OCI-LY1 (cell line): ENCODE results near the gene HES2.

Experiments used
- H2AFZ ChIP-seq: fragments of 200-600 bp; sonication (generic), shearing (Covaris generic); 2 replicates; pipeline ENCODE4 v1.6.0; 2014; ENCODE audit warnings: antibody characterized with exemption, mild to moderate bottlenecking, low read length
- H3F3A ChIP-seq: fragments of 200-600 bp; sonication (generic), shearing (Covaris generic); 2 replicates; pipeline ENCODE4 v1.6.0; 2014; ENCODE audit warnings: mild to moderate bottlenecking, antibody characterized with exemption, low read length, moderate library complexity; ENCODE audit not compliant: insufficient read depth
- H3K27ac ChIP-seq: fragments of 200-600 bp; sonication (generic); 2 replicates; pipeline ENCODE4 v1.5.1; 2014; ENCODE audit warnings: low read length, mixed run types, mild to moderate bottlenecking, low read depth; ENCODE audit not compliant: poor library complexity, severe bottlenecking
- H3K27me3 ChIP-seq: fragments of 200-600 bp; sonication (generic); 2 replicates; pipeline ENCODE4 v1.6.0; 2014; ENCODE audit warnings: antibody characterized with exemption, mild to moderate bottlenecking, low read length, moderate library complexity; ENCODE audit not compliant: insufficient read depth
- H3K36me3 ChIP-seq: fragments of 200-600 bp; sonication (generic); 2 replicates; pipeline ENCODE4 v1.6.1; 2014; ENCODE audit warnings: mild to moderate bottlenecking, antibody characterized with exemption, low read length, moderate library complexity, mixed read lengths; ENCODE audit not compliant: insufficient read depth
- H3K4me1 ChIP-seq: fragments of 200-600 bp; sonication (generic); 2 replicates; pipeline ENCODE4 v1.5.1; 2014; ENCODE audit warnings: mild to moderate bottlenecking, low read length, moderate library complexity; ENCODE audit not compliant: insufficient read depth, severe bottlenecking
- H3K4me2 ChIP-seq: fragments of 200-600 bp; sonication (generic), shearing (Covaris generic); 2 replicates; pipeline ENCODE4 v1.6.1; 2014; ENCODE audit warnings: low read length
- H3K4me3 ChIP-seq: fragments of 200-600 bp; sonication (generic); 2 replicates; pipeline ENCODE4 v1.5.1; 2014; ENCODE audit warnings: low read length, low read depth, mild to moderate bottlenecking, mixed read lengths; ENCODE audit not compliant: poor library complexity, severe bottlenecking
- H3K79me2 ChIP-seq: fragments of 200-600 bp; shearing (Covaris generic); 2 replicates; pipeline ENCODE4 v1.6.1; 2016; ENCODE audit warnings: mixed run types, low read length, mixed read lengths; ENCODE audit not compliant: insufficient read depth
- H3K9ac ChIP-seq: fragments of 200-600 bp; sonication (generic), shearing (Covaris generic); 2 replicates; pipeline ENCODE4 v1.6.1; 2014; ENCODE audit warnings: mild to moderate bottlenecking, low read length, mixed read lengths
- H3K9me2 ChIP-seq: fragments of 200-600 bp; sonication (generic), shearing (Covaris generic); 2 replicates; pipeline ENCODE4 v1.6.1; 2014; ENCODE audit warnings: low read depth, mild to moderate bottlenecking, low read length, mixed read lengths
- H3K9me3 ChIP-seq: fragments of 200-600 bp; shearing (Covaris generic); 2 replicates; pipeline ENCODE4 v1.6.1; 2014; ENCODE audit warnings: low read length, mixed read lengths
- H4K20me1 ChIP-seq: fragments of 200-600 bp; sonication (generic), shearing (Covaris generic); 2 replicates; pipeline ENCODE4 v1.6.0; 2016; ENCODE audit warnings: mild to moderate bottlenecking, low read length; ENCODE audit not compliant: insufficient read depth
- CTCF ChIP-seq: fragments of 200-600 bp; sonication (generic), shearing (Covaris generic); IDR thresholded peaks from 2 replicates; pipeline ENCODE4 v1.5.1; 2017; ENCODE audit warnings: mild to moderate bottlenecking, antibody characterized with exemption, low read length, moderate library complexity, mixed read lengths
- EZH2 ChIP-seq: fragments of 200-600 bp; sonication (generic), shearing (Covaris generic); IDR thresholded peaks from 2 replicates; pipeline ENCODE4 v1.8.0; 2017; ENCODE audit warnings: borderline replicate concordance, mixed run types, mild to moderate bottlenecking, antibody characterized with exemption, low read length, moderate library complexity, mixed read lengths

Gene HES2

DNA sequence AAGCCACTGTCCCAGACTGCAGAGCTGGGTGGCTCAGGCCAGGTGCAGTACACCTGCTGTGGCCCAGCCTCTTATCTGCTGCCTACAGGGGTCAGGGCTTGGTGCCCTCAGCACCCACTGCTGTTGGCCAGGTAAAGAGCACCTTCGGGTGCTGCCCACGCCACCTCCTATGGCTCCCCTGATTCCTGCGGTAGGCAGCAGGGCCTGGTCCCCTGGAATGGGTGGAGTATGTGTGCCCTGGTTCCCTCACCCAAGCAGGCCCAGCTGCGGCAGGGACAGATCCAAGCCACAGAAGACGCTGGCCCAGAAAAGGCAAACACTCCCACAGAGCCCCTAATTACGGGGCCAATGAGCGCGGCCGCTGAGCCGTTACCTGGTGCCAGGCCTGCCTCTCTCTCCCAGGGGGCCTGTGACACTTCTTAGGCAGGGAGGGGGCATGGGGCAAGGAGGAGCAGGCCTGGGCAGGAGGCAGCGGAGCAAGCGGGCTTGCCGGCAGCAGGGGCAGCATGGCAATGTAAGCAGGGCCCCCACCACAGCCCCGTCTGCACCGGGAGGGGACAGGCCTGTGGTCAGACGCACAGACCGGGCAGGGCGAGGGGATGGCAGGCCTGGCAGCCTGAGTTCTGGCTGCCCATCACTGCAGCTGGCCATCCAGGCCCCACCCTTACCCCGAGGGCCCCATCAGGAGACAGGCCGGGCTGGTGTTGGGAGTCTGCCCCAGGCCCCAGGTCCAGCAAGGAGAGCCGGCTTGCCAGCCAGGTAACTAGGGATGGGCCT, 23.8 kb upstream of the HES2 start:
- Histone ChIP-seq H3K27me3 (no peaks in the 10 kb centered on the region; the same call in none of the 2 replicates), H2AFZ (no peak overlapping the region), H3K79me2 (no peaks in the 10 kb centered on the region), H3K36me3 (no peaks in the 10 kb centered on the region), H3K27ac (no peak overlapping the region), H3K4me2 (no peak overlapping the region), H3K9me3 (no peaks in the 10 kb centered on the region), H3K9ac (no peak overlapping the region), H3K4me3 (no peak overlapping the region), H3F3A (no peaks in the 10 kb centered on the region), H4K20me1 (no peaks in the 10 kb centered on the region), H3K9me2 (no peaks in the 10 kb centered on the region), H3K4me1 (peaks cover 16% of the 10 kb centered on the region)
- no peak for TF ChIP-seq CTCF
- no peak for TF ChIP-seq EZH2

- Histone ChIP-seq H4K20me1 (no peaks in the 10 kb centered on the region), H3K9ac (no peak overlapping the region), H3K9me2 (no peaks in the 10 kb centered on the region), H3K9me3 (no peaks in the 10 kb centered on the region), H3K79me2 (no peaks in the 10 kb centered on the region), H3F3A (no peaks in the 10 kb centered on the region), H3K4me1 (no peaks in the 10 kb centered on the region), H3K4me3 (no peak overlapping the region), H3K27me3 (no peaks in the 10 kb centered on the region; the same call in 1 of the 2 replicates), H3K4me2 (no peak overlapping the region), H3K27ac (no peak overlapping the region), H2AFZ (no peak overlapping the region), H3K36me3 (no peaks in the 10 kb centered on the region)
- TF ChIP-seq CTCF (no peak), EZH2 (no peak)
These were observed 21.9 kb upstream of the HES2 start for GRCh38 chr1:6441586-6441985.

DNA sequence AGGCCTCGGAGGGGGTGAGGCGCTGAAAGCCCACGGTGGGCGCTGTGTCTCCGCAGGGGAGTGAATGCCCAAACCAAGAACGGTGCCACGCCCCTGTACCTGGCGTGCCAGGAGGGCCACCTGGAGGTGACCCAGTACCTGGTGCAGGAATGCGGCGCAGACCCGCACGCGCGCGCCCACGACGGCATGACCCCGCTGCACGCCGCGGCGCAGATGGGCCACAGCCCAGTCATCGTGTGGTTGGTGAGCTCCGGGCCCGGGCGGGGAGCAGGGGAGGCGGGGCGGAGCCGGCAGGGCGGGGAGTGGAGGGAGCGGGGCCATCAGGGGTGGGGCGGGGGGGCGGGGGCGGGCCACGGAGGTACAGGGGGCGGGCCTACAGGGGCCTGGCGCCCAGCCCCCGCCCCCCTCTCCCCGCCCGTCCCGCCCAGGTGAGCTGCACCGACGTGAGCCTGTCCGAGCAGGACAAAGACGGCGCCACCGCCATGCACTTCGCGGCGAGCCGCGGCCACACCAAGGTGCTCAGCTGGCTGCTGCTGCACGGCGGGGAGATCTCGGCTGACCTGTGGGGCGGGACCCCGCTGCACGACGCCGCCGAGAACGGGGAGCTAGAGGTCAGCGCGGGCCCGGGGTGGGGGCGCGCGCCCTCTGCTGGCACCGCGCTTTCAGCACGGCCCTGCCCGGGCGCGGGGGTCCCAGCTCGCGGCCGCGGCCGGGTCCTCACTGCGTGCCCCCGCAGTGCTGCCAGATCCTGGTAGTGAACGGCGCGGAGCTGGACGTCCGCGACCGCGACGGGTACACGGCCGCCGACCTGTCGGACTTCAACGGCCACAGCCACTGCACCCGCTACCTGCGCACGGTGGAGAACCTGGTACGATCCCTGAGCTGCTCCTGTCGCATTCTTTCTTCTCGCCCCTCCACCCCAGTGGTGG, 20.7 kb upstream of the HES2 start:
- H3K27ac ChIP-seq, result no peak overlapping the region
- no peaks in the 10 kb centered on the region for H3K4me1 ChIP-seq
- no peaks in the 10 kb centered on the region for H3K36me3 ChIP-seq
- TF ChIP-seq CTCF (peak; percentile 45), EZH2 (no peak)
- no peaks in the 10 kb centered on the region for H3K79me2 ChIP-seq
- peak overlapping the region; percentile 53 for H3K4me2 ChIP-seq
- H2AFZ ChIP-seq, result no peak overlapping the region
- no peaks in the 10 kb centered on the region for H3K9me2 ChIP-seq
- no peak overlapping the region for H3K9ac ChIP-seq
- H4K20me1 ChIP-seq, result no peaks in the 10 kb centered on the region
- no peaks in the 10 kb centered on the region; the same call in 1 of the 2 replicates for H3K27me3 ChIP-seq
- H3F3A ChIP-seq, result no peaks in the 10 kb centered on the region
- H3K9me3 ChIP-seq, result no peaks in the 10 kb centered on the region
- H3K4me3 ChIP-seq, result peak overlapping the region; percentile 37
